ENCODE measurements around the gene TUBGCP5. TPM values are rescaled to one million over a fixed set of nuclear protein-coding genes. Genes with fewer than 3 reads are reported as not detected.

TUBGCP5 gene
- polyA plus RNA-seq, 1 donor from 2014 or later, result 23.3 TPM

DNA sequence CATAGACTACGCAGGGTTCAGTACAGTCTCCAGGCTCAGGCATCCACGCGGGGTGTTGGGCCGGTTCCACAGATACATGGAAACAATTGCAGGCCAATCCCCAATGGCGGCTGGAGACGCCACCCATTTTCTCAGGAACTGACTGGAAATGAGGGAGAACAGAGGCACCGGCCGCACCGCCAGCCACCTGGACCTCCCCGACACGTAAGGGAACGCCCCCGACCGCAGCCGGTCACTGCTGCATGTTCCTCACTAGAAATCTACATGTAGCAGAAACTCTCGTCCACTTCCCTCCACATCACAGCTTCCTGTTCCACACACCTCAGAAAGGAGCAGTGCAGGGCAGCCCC is 88.4 kb downstream of the TUBGCP5 start:
- no peaks in the 10 kb centered on the region for H3K36me3 ChIP-seq (ENCODE audit: insufficient read depth, low read length)
- no peak for TF ChIP-seq POLR2AphosphoS5 (IDR thresholded peaks at IDR 0.05)
- no peak for TF ChIP-seq RAD21 (conservative IDR thresholded peaks at IDR 0.05)
- TF ChIP-seq, protein P1, sequence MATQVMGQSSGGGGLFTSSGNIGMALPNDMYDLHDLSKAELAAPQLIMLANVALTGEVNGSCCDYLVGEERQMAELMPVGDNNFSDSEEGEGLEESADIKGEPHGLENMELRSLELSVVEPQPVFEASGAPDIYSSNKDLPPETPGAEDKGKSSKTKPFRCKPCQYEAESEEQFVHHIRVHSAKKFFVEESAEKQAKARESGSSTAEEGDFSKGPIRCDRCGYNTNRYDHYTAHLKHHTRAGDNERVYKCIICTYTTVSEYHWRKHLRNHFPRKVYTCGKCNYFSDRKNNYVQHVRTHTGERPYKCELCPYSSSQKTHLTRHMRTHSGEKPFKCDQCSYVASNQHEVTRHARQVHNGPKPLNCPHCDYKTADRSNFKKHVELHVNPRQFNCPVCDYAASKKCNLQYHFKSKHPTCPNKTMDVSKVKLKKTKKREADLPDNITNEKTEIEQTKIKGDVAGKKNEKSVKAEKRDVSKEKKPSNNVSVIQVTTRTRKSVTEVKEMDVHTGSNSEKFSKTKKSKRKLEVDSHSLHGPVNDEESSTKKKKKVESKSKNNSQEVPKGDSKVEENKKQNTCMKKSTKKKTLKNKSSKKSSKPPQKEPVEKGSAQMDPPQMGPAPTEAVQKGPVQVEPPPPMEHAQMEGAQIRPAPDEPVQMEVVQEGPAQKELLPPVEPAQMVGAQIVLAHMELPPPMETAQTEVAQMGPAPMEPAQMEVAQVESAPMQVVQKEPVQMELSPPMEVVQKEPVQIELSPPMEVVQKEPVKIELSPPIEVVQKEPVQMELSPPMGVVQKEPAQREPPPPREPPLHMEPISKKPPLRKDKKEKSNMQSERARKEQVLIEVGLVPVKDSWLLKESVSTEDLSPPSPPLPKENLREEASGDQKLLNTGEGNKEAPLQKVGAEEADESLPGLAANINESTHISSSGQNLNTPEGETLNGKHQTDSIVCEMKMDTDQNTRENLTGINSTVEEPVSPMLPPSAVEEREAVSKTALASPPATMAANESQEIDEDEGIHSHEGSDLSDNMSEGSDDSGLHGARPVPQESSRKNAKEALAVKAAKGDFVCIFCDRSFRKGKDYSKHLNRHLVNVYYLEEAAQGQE (IDR thresholded peaks at IDR 0.05; ENCODE audit: borderline replicate concordance), result no peak
- TF ChIP-seq MXI1 (conservative IDR thresholded peaks at IDR 0.05; ENCODE audit: poor library complexity, severe bottlenecking), result no peak
- no peak for TF ChIP-seq EP300 (conservative IDR thresholded peaks at IDR 0.05; ENCODE audit: poor library complexity, severe bottlenecking)
- TF ChIP-seq SMC3 (conservative IDR thresholded peaks at IDR 0.05; ENCODE audit: poor library complexity), result no peak
- TF ChIP-seq, protein P2, sequence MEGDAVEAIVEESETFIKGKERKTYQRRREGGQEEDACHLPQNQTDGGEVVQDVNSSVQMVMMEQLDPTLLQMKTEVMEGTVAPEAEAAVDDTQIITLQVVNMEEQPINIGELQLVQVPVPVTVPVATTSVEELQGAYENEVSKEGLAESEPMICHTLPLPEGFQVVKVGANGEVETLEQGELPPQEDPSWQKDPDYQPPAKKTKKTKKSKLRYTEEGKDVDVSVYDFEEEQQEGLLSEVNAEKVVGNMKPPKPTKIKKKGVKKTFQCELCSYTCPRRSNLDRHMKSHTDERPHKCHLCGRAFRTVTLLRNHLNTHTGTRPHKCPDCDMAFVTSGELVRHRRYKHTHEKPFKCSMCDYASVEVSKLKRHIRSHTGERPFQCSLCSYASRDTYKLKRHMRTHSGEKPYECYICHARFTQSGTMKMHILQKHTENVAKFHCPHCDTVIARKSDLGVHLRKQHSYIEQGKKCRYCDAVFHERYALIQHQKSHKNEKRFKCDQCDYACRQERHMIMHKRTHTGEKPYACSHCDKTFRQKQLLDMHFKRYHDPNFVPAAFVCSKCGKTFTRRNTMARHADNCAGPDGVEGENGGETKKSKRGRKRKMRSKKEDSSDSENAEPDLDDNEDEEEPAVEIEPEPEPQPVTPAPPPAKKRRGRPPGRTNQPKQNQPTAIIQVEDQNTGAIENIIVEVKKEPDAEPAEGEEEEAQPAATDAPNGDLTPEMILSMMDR (IDR thresholded peaks at IDR 0.05; ENCODE audit: poor library complexity, severe bottlenecking), result no peak
- no peak for TF ChIP-seq TAF1 (IDR thresholded peaks at IDR 0.05; ENCODE audit: low read depth)
- TF ChIP-seq EZH2 (IDR thresholded peaks at IDR 0.05; ENCODE audit: borderline replicate concordance, insufficient read depth, low read length, poor library complexity, severe bottlenecking), result no peak
- no peaks in the 10 kb centered on the region for H3K9me3 ChIP-seq (ENCODE audit: low read length)
- H4K20me1 ChIP-seq (ENCODE audit: insufficient read depth), result no peaks in the 10 kb centered on the region
- no peaks in the 10 kb centered on the region for H3F3A ChIP-seq (ENCODE audit: insufficient read depth, low read length, poor library complexity, severe bottlenecking)
- no peak overlapping the region for H3K9ac ChIP-seq (ENCODE audit: low read length)
- no peak overlapping the region for H3K4me3 ChIP-seq (ENCODE audit: low read length)
- H3K4me2 ChIP-seq (ENCODE audit: low read length), result no peak overlapping the region
- H3K27ac ChIP-seq (ENCODE audit: low read length), result no peak overlapping the region
- H3K79me2 ChIP-seq (replicated peaks; ENCODE audit: insufficient read depth, low read length), result peaks cover under 1% of the 10 kb centered on the region
- H2AFZ ChIP-seq (ENCODE audit: low read depth, low read length), result no peak overlapping the region
- no peaks in the 10 kb centered on the region for H3K9me2 ChIP-seq (ENCODE audit: insufficient read depth, low read length)
- H3K27me3 ChIP-seq (ENCODE audit: insufficient read depth, low read depth, low read length), result no peaks in the 10 kb centered on the region

DNA sequence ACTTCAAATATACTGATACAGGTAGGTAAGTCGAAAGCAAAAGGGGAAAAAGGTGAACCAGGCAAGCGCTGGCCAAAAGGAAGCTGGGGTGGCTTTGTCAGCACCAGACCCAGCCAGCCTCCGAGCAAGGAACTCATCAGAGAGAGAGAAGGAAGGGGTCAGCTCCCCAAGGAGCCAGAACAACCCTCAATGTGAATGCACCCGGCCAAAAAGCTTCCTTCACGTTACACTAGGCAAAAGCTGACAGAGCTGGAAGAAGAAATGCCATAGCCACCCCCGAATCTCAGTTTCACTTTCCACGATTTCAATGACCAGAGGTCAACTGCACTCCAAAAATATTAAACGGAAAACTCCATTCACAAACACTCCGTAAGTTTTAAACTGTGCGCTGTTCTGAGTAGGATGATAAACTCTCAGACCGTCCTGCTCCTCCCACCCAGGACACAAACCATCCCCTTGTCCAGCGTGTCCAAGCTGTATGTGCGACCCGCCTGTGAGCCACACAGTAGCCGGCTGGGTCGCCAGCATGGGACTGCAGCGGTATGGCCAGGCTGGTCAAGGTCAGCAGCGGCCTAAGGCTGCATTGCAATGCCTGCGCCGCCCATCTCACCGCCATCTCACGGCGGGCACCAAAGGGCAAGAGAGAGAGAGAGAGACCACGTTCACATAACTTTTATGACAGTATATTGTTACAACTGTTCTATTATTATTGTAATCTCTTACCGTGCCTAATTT is 88.9 kb downstream of the TUBGCP5 start:
- H3K9ac ChIP-seq (ENCODE audit: low read length), result no peak overlapping the region
- H3K9me2 ChIP-seq (ENCODE audit: insufficient read depth, low read length), result no peaks in the 10 kb centered on the region
- H3K79me2 ChIP-seq (replicated peaks; ENCODE audit: insufficient read depth, low read length), result no peaks in the 10 kb centered on the region
- no peaks in the 10 kb centered on the region for H3K27me3 ChIP-seq (ENCODE audit: insufficient read depth, low read depth, low read length)
- H2AFZ ChIP-seq (ENCODE audit: low read depth, low read length), result no peak overlapping the region
- H3K27ac ChIP-seq (ENCODE audit: low read length), result no peak overlapping the region
- no peaks in the 10 kb centered on the region for H3K9me3 ChIP-seq (ENCODE audit: low read length)
- no peak for TF ChIP-seq MXI1 (conservative IDR thresholded peaks at IDR 0.05; ENCODE audit: poor library complexity, severe bottlenecking)
- no peak for TF ChIP-seq RAD21 (conservative IDR thresholded peaks at IDR 0.05)
- TF ChIP-seq EZH2 (IDR thresholded peaks at IDR 0.05; ENCODE audit: borderline replicate concordance, insufficient read depth, low read length, poor library complexity, severe bottlenecking), result no peak
- no peak for TF ChIP-seq SMC3 (conservative IDR thresholded peaks at IDR 0.05; ENCODE audit: poor library complexity)
- TF ChIP-seq, protein P2 (IDR thresholded peaks at IDR 0.05; ENCODE audit: poor library complexity, severe bottlenecking), result no peak
- TF ChIP-seq TAF1 (IDR thresholded peaks at IDR 0.05; ENCODE audit: low read depth), result no peak
- TF ChIP-seq, protein P1 (IDR thresholded peaks at IDR 0.05; ENCODE audit: borderline replicate concordance), result no peak
- TF ChIP-seq EP300 (conservative IDR thresholded peaks at IDR 0.05; ENCODE audit: poor library complexity, severe bottlenecking), result no peak
- no peak for TF ChIP-seq POLR2AphosphoS5 (IDR thresholded peaks at IDR 0.05)
- no peaks in the 10 kb centered on the region for H4K20me1 ChIP-seq (ENCODE audit: insufficient read depth)
- no peaks in the 10 kb centered on the region for H3F3A ChIP-seq (ENCODE audit: insufficient read depth, low read length, poor library complexity, severe bottlenecking)
- no peaks in the 10 kb centered on the region for H3K36me3 ChIP-seq (ENCODE audit: insufficient read depth, low read length)
- no peak overlapping the region for H3K4me2 ChIP-seq (ENCODE audit: low read length)
- no peak overlapping the region for H3K4me3 ChIP-seq (ENCODE audit: low read length)
